ENCODE results near the gene AP4S1. TPM values are rescaled to one million over a fixed set of nuclear protein-coding genes. Genes with fewer than 3 reads are reported as not detected.

AP4S1 gene
- total and polyA plus RNA-seq, 4 donors: 5.4 to 10.7 (median 7.3) TPM

DNA sequence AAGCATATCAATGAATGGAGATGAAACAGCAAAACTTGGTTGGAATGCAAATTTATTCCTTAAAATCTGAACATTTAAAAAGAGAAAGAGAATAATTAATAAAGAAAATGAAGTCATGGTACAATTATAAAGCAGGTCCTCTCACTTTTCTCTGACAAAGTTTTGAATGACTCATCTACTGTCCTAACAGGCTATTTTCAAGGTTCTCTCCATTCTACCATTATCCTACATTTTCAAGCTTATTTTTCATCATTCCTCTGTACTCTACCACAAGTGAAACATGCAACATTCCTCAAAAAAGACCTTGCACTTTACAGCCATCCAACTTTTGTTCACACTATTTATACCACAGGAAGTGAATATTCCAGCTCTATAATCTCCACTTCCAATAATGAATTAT lies 36.9 kb upstream of the AP4S1 start:
- H3K36me3 ChIP-seq (ENCODE audit: control insufficient read depth in 4 of 4, insufficient read depth in 4 of 4, low read length in 4 of 4): no peaks in the 10 kb centered on the region
- no peaks in the 10 kb centered on the region for H3K9me3 ChIP-seq (ENCODE audit: control insufficient read depth in 4 of 4, insufficient read depth in 3 of 4, low read length in 3 of 4)
- ATAC-seq (ENCODE audit: insufficient read depth, low FRiP score) (no peak), DNase-seq (no peak)
- H3K4me1 ChIP-seq (ENCODE audit: control insufficient read depth in 5 of 5, insufficient read depth in 5 of 5, low read length in 5 of 5): peaks cover 0 to 20% (median 5%) of the 10 kb centered on the region in 5 donors
- TF ChIP-seq, protein P1, sequence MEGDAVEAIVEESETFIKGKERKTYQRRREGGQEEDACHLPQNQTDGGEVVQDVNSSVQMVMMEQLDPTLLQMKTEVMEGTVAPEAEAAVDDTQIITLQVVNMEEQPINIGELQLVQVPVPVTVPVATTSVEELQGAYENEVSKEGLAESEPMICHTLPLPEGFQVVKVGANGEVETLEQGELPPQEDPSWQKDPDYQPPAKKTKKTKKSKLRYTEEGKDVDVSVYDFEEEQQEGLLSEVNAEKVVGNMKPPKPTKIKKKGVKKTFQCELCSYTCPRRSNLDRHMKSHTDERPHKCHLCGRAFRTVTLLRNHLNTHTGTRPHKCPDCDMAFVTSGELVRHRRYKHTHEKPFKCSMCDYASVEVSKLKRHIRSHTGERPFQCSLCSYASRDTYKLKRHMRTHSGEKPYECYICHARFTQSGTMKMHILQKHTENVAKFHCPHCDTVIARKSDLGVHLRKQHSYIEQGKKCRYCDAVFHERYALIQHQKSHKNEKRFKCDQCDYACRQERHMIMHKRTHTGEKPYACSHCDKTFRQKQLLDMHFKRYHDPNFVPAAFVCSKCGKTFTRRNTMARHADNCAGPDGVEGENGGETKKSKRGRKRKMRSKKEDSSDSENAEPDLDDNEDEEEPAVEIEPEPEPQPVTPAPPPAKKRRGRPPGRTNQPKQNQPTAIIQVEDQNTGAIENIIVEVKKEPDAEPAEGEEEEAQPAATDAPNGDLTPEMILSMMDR (IDR thresholded peaks at IDR 0.05; ENCODE audit: control extremely low read depth, extremely low read depth): no peak
- no peak overlapping the region for H3K27ac ChIP-seq (ENCODE audit: low read depth in 1 of 2, low read length in 1 of 2)
- H3K4me3 ChIP-seq: no peak overlapping the region
- no peaks in the 10 kb centered on the region for H3K27me3 ChIP-seq (ENCODE audit: control insufficient read depth in 3 of 3, insufficient read depth in 3 of 3, low read length in 2 of 3)
- no peak overlapping the region for H3K9ac ChIP-seq (ENCODE audit: insufficient read depth in 1 of 2, low read length in 2 of 2)

DNA sequence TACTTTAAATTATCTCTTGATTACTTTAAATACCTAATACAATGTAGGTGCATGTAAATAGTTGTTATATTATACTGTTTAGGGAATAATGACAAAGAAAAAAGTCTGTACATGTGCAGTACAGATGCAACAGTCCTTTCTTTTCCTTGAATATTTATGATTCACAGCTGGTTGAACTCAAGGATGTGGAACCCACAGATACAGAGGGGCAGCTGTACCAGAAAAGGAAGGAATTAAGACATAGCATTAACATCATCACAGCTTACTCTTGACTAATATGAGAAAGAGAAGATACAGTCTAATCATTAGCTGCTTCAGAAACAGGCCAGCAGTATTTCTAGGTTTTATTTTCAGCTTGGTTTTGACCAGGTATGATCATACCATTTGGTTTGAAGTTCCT lies 34.7 kb upstream of the AP4S1 start:
- TF ChIP-seq, protein P1 (IDR thresholded peaks at IDR 0.05; ENCODE audit: control extremely low read depth, extremely low read depth): no peak
- no peaks in the 10 kb centered on the region for H3K9me3 ChIP-seq (ENCODE audit: control insufficient read depth in 4 of 4, insufficient read depth in 3 of 4, low read length in 3 of 4)
- peak in 1 of 3 donors; percentile 10 for DNase-seq
- ATAC-seq (ENCODE audit: insufficient read depth, low FRiP score): no peak
- peaks cover 0 to 22% (median 7%) of the 10 kb centered on the region in 5 donors for H3K4me1 ChIP-seq (ENCODE audit: control insufficient read depth in 5 of 5, insufficient read depth in 5 of 5, low read length in 5 of 5)
- no peaks in the 10 kb centered on the region for H3K36me3 ChIP-seq (ENCODE audit: control insufficient read depth in 4 of 4, insufficient read depth in 4 of 4, low read length in 4 of 4)
- no peak overlapping the region for H3K9ac ChIP-seq (ENCODE audit: insufficient read depth in 1 of 2, low read length in 2 of 2)
- H3K27me3 ChIP-seq (ENCODE audit: control insufficient read depth in 3 of 3, insufficient read depth in 3 of 3, low read length in 2 of 3): no peaks in the 10 kb centered on the region
- H3K4me3 ChIP-seq: no peak overlapping the region
- H3K27ac ChIP-seq (ENCODE audit: low read depth in 1 of 2, low read length in 1 of 2): no peak overlapping the region

DNA sequence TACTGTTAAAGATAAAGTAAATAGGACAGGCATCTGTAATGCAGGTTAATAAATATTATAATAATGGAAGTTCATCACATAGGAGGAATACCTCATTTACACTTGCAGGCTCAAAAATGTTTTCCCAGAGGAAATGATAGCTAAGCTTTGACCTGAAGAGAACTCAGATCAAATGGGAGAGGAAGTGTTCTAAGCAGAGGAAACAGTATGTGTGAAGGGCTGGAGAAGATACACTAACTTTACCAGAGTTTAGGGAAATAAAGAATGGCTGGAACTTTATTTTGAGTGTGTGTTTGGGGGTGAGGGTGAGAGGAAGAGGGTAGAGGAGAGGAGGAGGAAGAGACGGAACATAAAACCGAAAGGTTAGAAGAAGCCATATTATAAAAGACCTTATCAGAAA lies 34.0 kb upstream of the AP4S1 start:
- Histone ChIP-seq H3K4me1 (ENCODE audit: control insufficient read depth in 5 of 5, insufficient read depth in 5 of 5, low read length in 5 of 5) (peaks cover 0 to 27% (median 7%) of the 10 kb centered on the region in 5 donors), H3K9ac (ENCODE audit: insufficient read depth in 1 of 2, low read length in 2 of 2) (no peak overlapping the region), H3K4me3 (no peak overlapping the region), H3K27me3 (ENCODE audit: control insufficient read depth in 3 of 3, insufficient read depth in 3 of 3, low read length in 2 of 3) (no peaks in the 10 kb centered on the region), H3K36me3 (ENCODE audit: control insufficient read depth in 4 of 4, insufficient read depth in 4 of 4, low read length in 4 of 4) (no peaks in the 10 kb centered on the region), H3K27ac (ENCODE audit: low read depth in 1 of 2, low read length in 1 of 2) (no peak overlapping the region), H3K9me3 (ENCODE audit: control insufficient read depth in 4 of 4, insufficient read depth in 3 of 4, low read length in 3 of 4) (no peaks in the 10 kb centered on the region)
- DNase-seq (no peak), ATAC-seq (ENCODE audit: insufficient read depth, low FRiP score) (no peak)
- 27 to 40% methylated on average over 2 of the region's 2 CpGs for WGBS, 2 donors
- TF ChIP-seq, protein P1 (IDR thresholded peaks at IDR 0.05; ENCODE audit: control extremely low read depth, extremely low read depth): no peak

DNA sequence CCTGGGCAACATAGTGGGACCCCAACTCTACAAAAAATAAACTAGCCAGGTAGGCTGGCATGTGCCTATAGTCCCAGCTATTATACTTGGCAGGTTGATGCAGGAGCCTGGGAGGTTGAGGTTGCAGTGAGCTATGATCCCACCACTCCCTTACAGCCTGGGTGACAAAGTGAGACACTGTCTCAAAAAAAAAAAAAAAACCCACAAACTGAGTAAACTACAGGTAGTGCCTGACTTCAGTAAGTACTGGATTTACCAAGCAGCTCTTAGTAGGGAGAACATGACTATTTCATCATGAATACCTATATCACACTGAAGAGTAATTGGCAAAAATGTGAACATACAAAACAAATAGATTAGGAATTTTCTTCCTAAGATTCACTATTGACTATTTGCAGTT lies 32.4 kb upstream of the AP4S1 start:
- Histone ChIP-seq H3K4me3 (no peak overlapping the region), H3K27me3 (ENCODE audit: control insufficient read depth in 3 of 3, insufficient read depth in 3 of 3, low read length in 2 of 3) (no peaks in the 10 kb centered on the region), H3K9ac (ENCODE audit: insufficient read depth in 1 of 2, low read length in 2 of 2) (no peak overlapping the region), H3K27ac (ENCODE audit: low read depth in 1 of 2, low read length in 1 of 2) (no peak overlapping the region), H3K9me3 (ENCODE audit: control insufficient read depth in 4 of 4, insufficient read depth in 3 of 4, low read length in 3 of 4) (peaks cover 0 to 3% (median under 1%) of the 10 kb centered on the region in 4 donors), H3K4me1 (ENCODE audit: control insufficient read depth in 5 of 5, insufficient read depth in 5 of 5, low read length in 5 of 5) (peaks cover 0 to 27% (median 5%) of the 10 kb centered on the region in 5 donors), H3K36me3 (ENCODE audit: control insufficient read depth in 4 of 4, insufficient read depth in 4 of 4, low read length in 4 of 4) (peaks cover 0 to 3% (median 0%) of the 10 kb centered on the region in 4 donors)
- ATAC-seq (ENCODE audit: insufficient read depth, low FRiP score) (no peak), DNase-seq (no peak)
- TF ChIP-seq, protein P1 (IDR thresholded peaks at IDR 0.05; ENCODE audit: control extremely low read depth, extremely low read depth): no peak

Measured in lung (tissue), 12 donors.